ENCODE results near the gene RHOT2.

GRCh38 chr16:718389-718788, 50.5 kb downstream of the RHOT2 start:
- TF ChIP-seq CTCF (optimal IDR thresholded peaks at IDR 0.05 in 1 of 3, IDR thresholded peaks at IDR 0.05 in 1 of 3, conservative IDR thresholded peaks at IDR 0.05 in 1 of 3; ENCODE audit: extremely low read depth in 1 of 3, insufficient read depth in 2 of 3, low read length in 3 of 3) (no peak), EZH2 (IDR thresholded peaks at IDR 0.05; ENCODE audit: low read length) (no peak)

Data from keratinocyte (primary cell).